Measurements from ENCODE around the gene CAPZA2.

CAPZA2 gene

DNA sequence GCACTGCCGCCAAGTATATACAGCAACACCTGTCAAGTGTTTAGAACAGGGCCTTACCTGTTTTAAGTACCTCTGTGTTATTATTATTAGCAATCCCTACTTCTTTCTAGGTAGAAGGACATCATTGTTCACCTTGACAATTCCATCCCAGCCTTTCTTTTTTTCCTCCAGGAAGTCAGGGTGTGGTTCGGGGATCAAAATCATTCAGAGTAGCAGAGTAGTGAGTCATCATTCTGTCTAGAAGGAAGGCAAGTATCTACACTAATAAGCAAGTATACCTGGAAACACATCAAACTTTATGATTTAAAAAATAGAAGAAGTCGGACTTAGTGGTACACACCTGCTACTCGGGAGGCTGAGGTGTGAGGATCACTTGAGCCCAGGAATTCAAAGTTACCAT, 25.5 kb upstream of the CAPZA2 start (continued):
- TF ChIP-seq, protein P1, sequence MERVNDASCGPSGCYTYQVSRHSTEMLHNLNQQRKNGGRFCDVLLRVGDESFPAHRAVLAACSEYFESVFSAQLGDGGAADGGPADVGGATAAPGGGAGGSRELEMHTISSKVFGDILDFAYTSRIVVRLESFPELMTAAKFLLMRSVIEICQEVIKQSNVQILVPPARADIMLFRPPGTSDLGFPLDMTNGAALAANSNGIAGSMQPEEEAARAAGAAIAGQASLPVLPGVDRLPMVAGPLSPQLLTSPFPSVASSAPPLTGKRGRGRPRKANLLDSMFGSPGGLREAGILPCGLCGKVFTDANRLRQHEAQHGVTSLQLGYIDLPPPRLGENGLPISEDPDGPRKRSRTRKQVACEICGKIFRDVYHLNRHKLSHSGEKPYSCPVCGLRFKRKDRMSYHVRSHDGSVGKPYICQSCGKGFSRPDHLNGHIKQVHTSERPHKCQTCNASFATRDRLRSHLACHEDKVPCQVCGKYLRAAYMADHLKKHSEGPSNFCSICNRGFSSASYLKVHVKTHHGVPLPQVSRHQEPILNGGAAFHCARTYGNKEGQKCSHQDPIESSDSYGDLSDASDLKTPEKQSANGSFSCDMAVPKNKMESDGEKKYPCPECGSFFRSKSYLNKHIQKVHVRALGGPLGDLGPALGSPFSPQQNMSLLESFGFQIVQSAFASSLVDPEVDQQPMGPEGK (CRISPR knock-in tag; IDR thresholded peaks at IDR 0.05; ENCODE audit: borderline replicate concordance) = no peak
- TF ChIP-seq ESRRG (CRISPR knock-in tag; IDR thresholded peaks at IDR 0.05) (no peak), BACH2 (CRISPR knock-in tag; IDR thresholded peaks at IDR 0.05; ENCODE audit: borderline replicate concordance) (no peak), RARB (CRISPR knock-in tag; IDR thresholded peaks at IDR 0.05) (no peak), SNAI2 (CRISPR knock-in tag; IDR thresholded peaks at IDR 0.05) (no peak), OSR1 (CRISPR knock-in tag; IDR thresholded peaks at IDR 0.05) (no peak), ZNF8 (CRISPR knock-in tag; IDR thresholded peaks at IDR 0.05) (no peak), GLIS3 (CRISPR knock-in tag; IDR thresholded peaks at IDR 0.05) (no peak)
- TF ChIP-seq, protein P2, sequence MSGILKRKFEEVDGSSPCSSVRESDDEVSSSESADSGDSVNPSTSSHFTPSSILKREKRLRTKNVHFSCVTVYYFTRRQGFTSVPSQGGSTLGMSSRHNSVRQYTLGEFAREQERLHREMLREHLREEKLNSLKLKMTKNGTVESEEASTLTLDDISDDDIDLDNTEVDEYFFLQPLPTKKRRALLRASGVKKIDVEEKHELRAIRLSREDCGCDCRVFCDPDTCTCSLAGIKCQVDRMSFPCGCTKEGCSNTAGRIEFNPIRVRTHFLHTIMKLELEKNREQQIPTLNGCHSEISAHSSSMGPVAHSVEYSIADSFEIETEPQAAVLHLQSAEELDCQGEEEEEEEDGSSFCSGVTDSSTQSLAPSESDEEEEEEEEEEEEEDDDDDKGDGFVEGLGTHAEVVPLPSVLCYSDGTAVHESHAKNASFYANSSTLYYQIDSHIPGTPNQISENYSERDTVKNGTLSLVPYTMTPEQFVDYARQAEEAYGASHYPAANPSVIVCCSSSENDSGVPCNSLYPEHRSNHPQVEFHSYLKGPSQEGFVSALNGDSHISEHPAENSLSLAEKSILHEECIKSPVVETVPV (CRISPR knock-in tag; IDR thresholded peaks at IDR 0.05) = no peak

DNA sequence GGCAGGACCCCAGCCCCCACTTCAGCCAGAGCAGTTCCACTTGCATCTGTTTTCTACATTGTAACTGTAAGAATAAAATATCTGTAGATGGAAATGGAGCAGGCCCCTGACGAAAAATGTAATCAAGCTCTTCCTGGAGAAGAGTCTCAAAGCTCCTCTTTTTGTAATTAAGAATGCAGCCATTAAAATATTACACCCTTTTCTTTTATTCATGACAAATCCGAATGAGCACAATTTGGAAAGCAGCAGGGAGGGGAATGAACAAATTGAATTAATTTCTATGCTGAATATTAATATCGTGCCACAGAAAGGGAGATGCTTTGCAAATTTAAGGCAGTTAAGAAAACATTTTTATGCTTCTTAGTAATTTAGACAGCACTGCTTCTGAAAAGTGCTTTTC, 24.8 kb upstream of the CAPZA2 start:
- no peak for TF ChIP-seq ZC3H10 (CRISPR knock-in tag; IDR thresholded peaks at IDR 0.05)
- no peak for TF ChIP-seq ZNF8 (CRISPR knock-in tag; IDR thresholded peaks at IDR 0.05)
- TF ChIP-seq TOX (CRISPR knock-in tag; IDR thresholded peaks at IDR 0.05; ENCODE audit: borderline replicate concordance) = no peak
- no peak for TF ChIP-seq OSR1 (CRISPR knock-in tag; IDR thresholded peaks at IDR 0.05)
- TF ChIP-seq, protein P1 (CRISPR knock-in tag; IDR thresholded peaks at IDR 0.05; ENCODE audit: borderline replicate concordance) = no peak
- no peak for TF ChIP-seq SNAI2 (CRISPR knock-in tag; IDR thresholded peaks at IDR 0.05)
- TF ChIP-seq ARNTL (CRISPR knock-in tag; IDR thresholded peaks at IDR 0.05; ENCODE audit: borderline replicate concordance, low read depth) = no peak
- no peak for TF ChIP-seq GLIS3 (CRISPR knock-in tag; IDR thresholded peaks at IDR 0.05)
- TF ChIP-seq ZNF565 (CRISPR knock-in tag; conservative IDR thresholded peaks at IDR 0.05; ENCODE audit: low read depth) = no peak
- TF ChIP-seq TCF4 (CRISPR knock-in tag; IDR thresholded peaks at IDR 0.05; ENCODE audit: borderline replicate concordance) = no peak
- TF ChIP-seq, protein P3, sequence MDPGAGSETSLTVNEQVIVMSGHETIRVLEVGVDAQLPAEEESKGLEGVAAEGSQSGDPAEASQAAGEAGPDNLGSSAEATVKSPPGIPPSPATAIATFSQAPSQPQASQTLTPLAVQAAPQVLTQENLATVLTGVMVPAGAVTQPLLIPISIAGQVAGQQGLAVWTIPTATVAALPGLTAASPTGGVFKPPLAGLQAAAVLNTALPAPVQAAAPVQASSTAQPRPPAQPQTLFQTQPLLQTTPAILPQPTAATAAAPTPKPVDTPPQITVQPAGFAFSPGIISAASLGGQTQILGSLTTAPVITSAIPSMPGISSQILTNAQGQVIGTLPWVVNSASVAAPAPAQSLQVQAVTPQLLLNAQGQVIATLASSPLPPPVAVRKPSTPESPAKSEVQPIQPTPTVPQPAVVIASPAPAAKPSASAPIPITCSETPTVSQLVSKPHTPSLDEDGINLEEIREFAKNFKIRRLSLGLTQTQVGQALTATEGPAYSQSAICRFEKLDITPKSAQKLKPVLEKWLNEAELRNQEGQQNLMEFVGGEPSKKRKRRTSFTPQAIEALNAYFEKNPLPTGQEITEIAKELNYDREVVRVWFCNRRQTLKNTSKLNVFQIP (CRISPR knock-in tag; IDR thresholded peaks at IDR 0.05; ENCODE audit: borderline replicate concordance, low read depth) = no peak
- no peak for TF ChIP-seq ZFP3 (CRISPR knock-in tag; IDR thresholded peaks at IDR 0.05)
- no peak for TF ChIP-seq ZFP30 (CRISPR knock-in tag; IDR thresholded peaks at IDR 0.05)
- no peak for ATAC-seq

DNA sequence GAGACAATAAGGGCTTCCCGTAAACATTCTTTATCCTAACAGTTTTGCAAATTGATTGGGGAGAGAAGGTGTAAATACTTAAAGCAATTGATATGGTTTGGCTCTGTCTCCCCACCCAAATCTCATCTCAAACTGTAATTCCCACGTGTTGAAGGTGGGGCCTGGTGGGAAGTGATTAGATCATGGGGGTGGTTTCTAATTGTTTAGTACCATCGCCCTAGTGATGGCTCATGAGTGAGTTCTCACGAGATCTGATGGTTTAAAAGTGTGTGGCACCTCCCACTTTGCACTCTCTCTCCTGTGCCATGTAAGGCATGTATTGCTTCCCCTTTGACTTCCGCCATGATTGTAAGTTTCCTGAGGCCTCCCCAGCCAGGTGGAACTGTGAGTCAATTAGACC, 22.1 kb upstream of the CAPZA2 start:
- ATAC-seq = no peak
- TF ChIP-seq, protein P4, sequence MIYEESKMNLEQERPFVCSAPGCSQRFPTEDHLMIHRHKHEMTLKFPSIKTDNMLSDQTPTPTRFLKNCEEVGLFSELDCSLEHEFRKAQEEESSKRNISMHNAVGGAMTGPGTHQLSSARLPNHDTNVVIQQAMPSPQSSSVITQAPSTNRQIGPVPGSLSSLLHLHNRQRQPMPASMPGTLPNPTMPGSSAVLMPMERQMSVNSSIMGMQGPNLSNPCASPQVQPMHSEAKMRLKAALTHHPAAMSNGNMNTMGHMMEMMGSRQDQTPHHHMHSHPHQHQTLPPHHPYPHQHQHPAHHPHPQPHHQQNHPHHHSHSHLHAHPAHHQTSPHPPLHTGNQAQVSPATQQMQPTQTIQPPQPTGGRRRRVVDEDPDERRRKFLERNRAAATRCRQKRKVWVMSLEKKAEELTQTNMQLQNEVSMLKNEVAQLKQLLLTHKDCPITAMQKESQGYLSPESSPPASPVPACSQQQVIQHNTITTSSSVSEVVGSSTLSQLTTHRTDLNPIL (CRISPR knock-in tag; IDR thresholded peaks at IDR 0.05; ENCODE audit: low read depth) = no peak
- TF ChIP-seq ISL1 (CRISPR knock-in tag; IDR thresholded peaks at IDR 0.05) (no peak), RARB (CRISPR knock-in tag; IDR thresholded peaks at IDR 0.05) (no peak), ZFP3 (CRISPR knock-in tag; IDR thresholded peaks at IDR 0.05) (no peak), TCF4 (CRISPR knock-in tag; IDR thresholded peaks at IDR 0.05; ENCODE audit: borderline replicate concordance) (no peak), SNAI2 (CRISPR knock-in tag; IDR thresholded peaks at IDR 0.05) (no peak), ZNF70 (CRISPR knock-in tag; IDR thresholded peaks at IDR 0.05) (no peak), ZNF8 (CRISPR knock-in tag; IDR thresholded peaks at IDR 0.05) (no peak), GLIS3 (CRISPR knock-in tag; IDR thresholded peaks at IDR 0.05) (no peak), ZC3H10 (CRISPR knock-in tag; IDR thresholded peaks at IDR 0.05) (no peak), PPARA (CRISPR knock-in tag; IDR thresholded peaks at IDR 0.05; ENCODE audit: borderline replicate concordance) (no peak), OSR1 (CRISPR knock-in tag; IDR thresholded peaks at IDR 0.05) (no peak)

Measured in SK-N-SH treated with all-trans-retinoic acid at 6 μM for 48 hours (cell line).